ENCODE data around the gene SLC25A42. TPM values are rescaled to one million over a fixed set of nuclear protein-coding genes. Genes with fewer than 3 reads are reported as not detected.

Gene SLC25A42
- total and polyA plus RNA-seq, 2 of the 4 experiments (the other 2 are of a cell fraction), result 2.0 to 9.9 TPM

DNA sequence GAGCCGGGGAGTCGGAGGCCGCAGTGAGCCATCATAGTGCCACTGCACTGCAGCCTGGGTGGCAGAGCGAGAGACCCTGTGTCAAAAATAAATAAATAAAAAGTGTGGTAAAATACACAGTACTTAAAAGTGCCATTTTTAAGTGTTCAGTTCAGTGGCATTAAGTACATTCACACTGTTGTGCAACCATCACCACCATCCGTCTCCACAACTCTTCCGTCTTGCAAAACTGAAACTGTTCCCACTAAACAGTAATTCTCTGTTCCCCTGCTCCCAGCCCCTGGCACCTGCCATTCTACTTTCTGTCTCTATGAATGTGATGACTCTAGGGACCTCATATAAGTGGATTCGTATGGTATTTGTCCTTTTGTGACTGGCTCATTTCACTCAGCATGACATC lies 13.3 kb downstream of the SLC25A42 start:
- TF ChIP-seq RCOR1 (IDR thresholded peaks at IDR 0.05; ENCODE audit: insufficient replicate concordance, low read length), result no peak
- TF ChIP-seq CEBPB (IDR thresholded peaks at IDR 0.05; ENCODE audit: low read depth, low read length), result 0 out of 2 replicates have a peak, but pooled peaks have one; percentile 28
- Histone ChIP-seq H3K4me3 (ENCODE audit: insufficient read depth, low read depth, low read length) (no peak overlapping the region), H4K20me1 (ENCODE audit: insufficient read depth, low read length) (0 out of 2 replicates have a peak, but pooled peaks cover 4% of the 10 kb centered on the region), H3K4me2 (ENCODE audit: low read depth, low read length) (no peak overlapping the region), H2BK5ac (ENCODE audit: low read depth, low read length, poor library complexity, severe bottlenecking) (no peak overlapping the region), H3K14ac (replicated peaks; ENCODE audit: low read depth, low read length) (no peak overlapping the region), H2BK15ac (ENCODE audit: low read depth, low read length) (no peak overlapping the region), H2AFZ (replicated peaks; ENCODE audit: low read length, poor library complexity) (no peak overlapping the region), H3K9me1 (ENCODE audit: insufficient read depth, low read length) (peaks cover 9% of the 10 kb centered on the region), H3K36me3 (ENCODE audit: control insufficient read depth, insufficient read depth, low read length) (peaks cover 2% of the 10 kb centered on the region; the same call in 1 of the 2 replicates), H4K8ac (ENCODE audit: low read depth in 2 of 2, low read length in 2 of 2) (no peak overlapping the region), H2AK9ac (replicated peaks; ENCODE audit: low read depth, low read length, poor library complexity) (no peak overlapping the region), H2BK20ac (ENCODE audit: low read depth, low read length) (no peak overlapping the region), H3K27ac (ENCODE audit: insufficient read depth, low read length) (no peak overlapping the region), H3K23ac (ENCODE audit: low read depth, low read length) (no peak overlapping the region), H4K91ac (ENCODE audit: insufficient read depth, low read depth, low read length) (no peak overlapping the region), H3K27me3 (ENCODE audit: control insufficient read depth, insufficient read depth, low read length) (no peaks in the 10 kb centered on the region), H2AK5ac (ENCODE audit: low read depth, low read length) (no peak overlapping the region), H4K5ac (ENCODE audit: low read depth, low read length) (no peak overlapping the region), H3K9me3 (ENCODE audit: control insufficient read depth, insufficient read depth, low read length) (no peaks in the 10 kb centered on the region), H3K9ac (ENCODE audit: low read depth, low read length) (no peak overlapping the region), H3K56ac (ENCODE audit: extremely low read depth, insufficient read depth, low read length) (no peak overlapping the region), H3K4ac (ENCODE audit: low read depth, low read length) (no peak overlapping the region), H3K4me1 (ENCODE audit: control insufficient read depth, insufficient read depth, low read length) (no peaks in the 10 kb centered on the region), H3K18ac (ENCODE audit: low read depth, low read length) (no peak overlapping the region), H3K79me1 (ENCODE audit: low read depth in 1 of 2, low read length in 2 of 2) (peaks cover 3 to 4% of the 10 kb centered on the region in 2 experiments; a peak in 2 of 4 replicates), H2BK120ac (ENCODE audit: low read depth, low read length) (no peak overlapping the region)
- in situ Hi-C loops (cut with MboI; ENCODE audit: low sequenced_read_pairs) (no loop called here), intact Hi-C loops (cut with micrococcal nuclease) (no loop called here), dilution Hi-C loops (cut with HindIII; ENCODE audit: low sequenced_read_pairs, unreplicated experiment) (no loop called here)
- BruUV-seq (replicated peaks), result no TSS peak
- DNase-seq, result no peak
- POLR2A ChIA-PET (ENCODE audit: unreplicated experiment), result no interaction called here
- CTCF ChIA-PET, result no interaction called here
- no peak for ATAC-seq (ENCODE audit: low read depth)
- no CpG with 5 or more reads among the region's 7 CpGs for WGBS, 2 experiments (ENCODE audit: extremely low coverage in 2 of 2, insufficient read length in 1 of 2)
